HepG2 (cell line): Measurements from ENCODE around the gene CDC23. TPM values are rescaled to one million over a fixed set of nuclear protein-coding genes. Genes with fewer than 3 reads are reported as not detected.

ENCODE experiments used
- ATAC-seq: fragments of 200-7000 bp; cut with Tn5 transposase; 3 replicates; pipeline ENCODE4 v1.9.1; 2020; ENCODE audit warnings: mild to moderate bottlenecking, moderate library complexity
- BruUV-seq: library from RNA; stranded (reverse); fragments of 400-500 nt; replicated peaks from 2 replicates; lab custom pipeline; 2021; lab: Mats Ljungman, UMichigan
- CTCF ChIA-PET: fragments of 300-600 bp; formaldehyde crosslinking; extraction: SDS; loops from one replicate; lab custom pipeline; 2021; ENCODE audit warnings: low total read pairs, inconsistent platforms, low intra/inter-chr PET ratio; lab: Yijun Ruan, JAX
- POLR2A ChIA-PET: fragments of 350-600 bp; sonication (Branson Sonifier 250); formaldehyde crosslinking; loops from one replicate; lab custom pipeline; 2020; ENCODE audit warnings: antibody characterized with exemption, inconsistent platforms; lab: Yijun Ruan, JAX
- DNase-seq: peaks from one replicate; pipeline ENCODE4 v3.0.0-alpha.2; 2015; ENCODE audit warnings: low spot score
- FAIRE-seq: peaks from 3 replicates; lab custom pipeline; 2011; peaks lifted over from hg19 to GRCh38; lab: Jason Lieb, UNC
- H2AFZ ChIP-seq: one replicate; pipeline ENCODE4 v1.6.1; 2011; ENCODE audit warnings: low read length, inconsistent platforms
- H3K27ac ChIP-seq: fragments of 300-600 bp; 3 replicates; pipeline ENCODE4 v1.8.0; 2011; ENCODE audit warnings: mixed run types, mild to moderate bottlenecking, mixed read lengths, low read length, inconsistent platforms; ENCODE audit not compliant: insufficient read depth; ENCODE audit errors: extremely low read length
- H3K27me3 ChIP-seq, 2 experiments: fragments of 200-600 bp in 1 of 2; 2 replicates in 1 of 2; 3 replicates in 1 of 2; pipeline versions ENCODE4 v1.6.0 to v1.8.0; 2011; ENCODE audit warnings: low read length in 2 of 2, mild to moderate bottlenecking in 2 of 2, moderate library complexity in 2 of 2, inconsistent platforms in 1 of 2; ENCODE audit not compliant: insufficient read depth in 2 of 2, control insufficient read depth in 1 of 2
- H3K36me3 ChIP-seq, 2 experiments: fragments of 200-600 bp in 1 of 2; replicated peaks in 1 of 2; 2 replicates in 1 of 2; 3 replicates in 1 of 2; pipeline versions ENCODE4 v1.5.1 to v1.8.0; 2011; ENCODE audit warnings: low read length in 2 of 2, inconsistent platforms in 1 of 2; ENCODE audit not compliant: insufficient read depth in 2 of 2, control insufficient read depth in 1 of 2
- H3K4me1 ChIP-seq: 2 replicates; pipeline ENCODE4 v1.5.1; 2012; ENCODE audit warnings: low read length, inconsistent platforms; ENCODE audit not compliant: insufficient read depth
- H3K4me2 ChIP-seq: 2 replicates; pipeline ENCODE4 v1.6.0; 2011; ENCODE audit warnings: low read depth, low read length, inconsistent platforms
- H3K4me3 ChIP-seq, 3 experiments: fragments of 200-600 bp in 1 of 3; sonication (generic), shearing (Covaris generic) in 1 of 3; replicated peaks in 1 of 3; 2 replicates each; pipeline ENCODE4 v1.5.1; 2011 to 2016; ENCODE audit warnings: low read length in 3 of 3, inconsistent platforms in 2 of 3, low read depth in 2 of 3, mild to moderate bottlenecking in 2 of 3, control low read depth in 1 of 3, mixed read lengths in 1 of 3; ENCODE audit not compliant: insufficient read depth in 1 of 3
- H3K79me2 ChIP-seq: one replicate; pipeline ENCODE4 v1.6.1; 2011; ENCODE audit warnings: low read length, inconsistent platforms; ENCODE audit not compliant: insufficient read depth
- H3K9ac ChIP-seq: 2 replicates; pipeline ENCODE4 v1.6.0; 2011; ENCODE audit warnings: mild to moderate bottlenecking, low read depth, low read length, inconsistent platforms; ENCODE audit not compliant: insufficient read depth
- H3K9me3 ChIP-seq: 2 replicates; pipeline ENCODE4 v1.5.1; 2012; ENCODE audit warnings: mild to moderate bottlenecking, low read length
- H4K20me1 ChIP-seq: 2 replicates; pipeline ENCODE4 v1.6.0; 2011; ENCODE audit warnings: inconsistent platforms, mild to moderate bottlenecking, low read length, moderate library complexity; ENCODE audit not compliant: insufficient read depth
- CTCF ChIP-seq: sonication (generic); formaldehyde crosslinking; IDR thresholded peaks from 2 replicates; pipeline ENCODE4 v1.5.0; 2020; ENCODE audit warnings: mild to moderate bottlenecking, missing genetic modification reagents, moderate library complexity
- FOXO4 ChIP-seq: sonication (generic); formaldehyde crosslinking; conservative IDR thresholded peaks from 2 replicates; pipeline ENCODE4 v1.8.1; 2023; ENCODE audit warnings: missing genetic modification reagents
- HOXA3 ChIP-seq: sonication (generic); formaldehyde crosslinking; IDR thresholded peaks from 2 replicates; pipeline ENCODE4 v1.5.0; 2020; ENCODE audit warnings: missing genetic modification reagents
- IKZF1 ChIP-seq: fragments of 450-650 bp; IDR thresholded peaks from 2 replicates; pipeline ENCODE4 v1.7.1; 2016
- MBD4 ChIP-seq: IDR thresholded peaks from 2 replicates; pipeline ENCODE4 v1.6.1; 2012; ENCODE audit warnings: low read length, inconsistent platforms, borderline replicate concordance
- NKX3-1 ChIP-seq: sonication (generic); formaldehyde crosslinking; IDR thresholded peaks from 2 replicates; pipeline ENCODE4 v1.5.0; 2020; ENCODE audit warnings: missing genetic modification reagents
- NR3C1 ChIP-seq: sonication (generic); formaldehyde crosslinking; IDR thresholded peaks from 2 replicates; pipeline ENCODE4 v1.4.0; 2020; ENCODE audit warnings: missing genetic modification reagents
- PHF5A ChIP-seq: IDR thresholded peaks from one replicate; pipeline ENCODE4 v1.6.1; 2018; ENCODE audit warnings: low read depth, missing genetic modification reagents; ENCODE audit not compliant: unreplicated experiment
- REPIN1 ChIP-seq: sonication (generic); formaldehyde crosslinking; IDR thresholded peaks from 2 replicates; pipeline ENCODE4 v1.8.0; 2022; ENCODE audit warnings: missing genetic modification reagents, low read depth, mild to moderate bottlenecking, borderline replicate concordance
- TOPORS ChIP-seq: sonication (generic); formaldehyde crosslinking; IDR thresholded peaks from 2 replicates; pipeline ENCODE4 v1.8.0; 2023; ENCODE audit warnings: mild to moderate bottlenecking, missing genetic modification reagents
- ZFP36L2 ChIP-seq: sonication (generic); formaldehyde crosslinking; IDR thresholded peaks from 2 replicates; pipeline ENCODE4 v1.4.0; 2020; ENCODE audit warnings: missing genetic modification reagents
- ZNF280B ChIP-seq: sonication (generic); formaldehyde crosslinking; IDR thresholded peaks from 2 replicates; pipeline ENCODE4 v1.5.0; 2020; ENCODE audit warnings: missing genetic modification reagents, mild to moderate bottlenecking, borderline replicate concordance
- ZNF326 ChIP-seq: sonication (generic); formaldehyde crosslinking; IDR thresholded peaks from 2 replicates; pipeline ENCODE4 v1.4.0; 2020; ENCODE audit warnings: missing genetic modification reagents, borderline replicate concordance
- ZNF33B ChIP-seq: sonication (generic); formaldehyde crosslinking; IDR thresholded peaks from 2 replicates; pipeline ENCODE4 v1.5.1; 2020; ENCODE audit warnings: mild to moderate bottlenecking, missing genetic modification reagents
- ZNF782 ChIP-seq: sonication (generic); formaldehyde crosslinking; IDR thresholded peaks from 2 replicates; pipeline ENCODE4 v1.4.0; 2020; ENCODE audit warnings: missing genetic modification reagents, mild to moderate bottlenecking, borderline replicate concordance
- WGBS: methylation state at CpG from one replicate; pipeline ENCODE4 v1.1.6; 2017; ENCODE audit warnings: low lambda C conversion rate; 5-methylcytosine and 5-hydroxymethylcytosine counted together
- in situ Hi-C: cut with HindIII; loops from 2 replicates; pipeline ENCODE4 v1.10.0; 2017; ENCODE audit warnings: low pct_unique_long_range_greater_than_20kb; ENCODE audit not compliant: extremely low pct_ligation_motif_present
- intact Hi-C: fragments of 100-400 bp; cut with micrococcal nuclease; formaldehyde crosslinking; loops from one replicate; pipeline ENCODE4 v1.10.0; 2022; ENCODE audit not compliant: unreplicated experiment
- polyA plus RNA-seq, 8 experiments: library from polyadenylated mRNA; depleted of rRNA in 3 of 8; stranded (reverse) in 7 of 8; unstranded in 1 of 8; fragments of >200 nt; fragmentation: Illumina TruSeq in 4 of 8; extraction: Trizol in 4 of 8; gene quantifications; 2 replicates each; pipeline versions ENCODE4 v1.2.1 to v1.2.3, GENCODE V29; 2011 to 2016; ENCODE audit warnings: low read depth in 4 of 8, missing spikeins in 1 of 8, mixed read lengths in 1 of 8; ENCODE audit not compliant: insufficient read depth in 1 of 8
- total RNA-seq, 5 experiments: library from RNA; depleted of rRNA; stranded (reverse); fragments of >200 nt; fragmentation: Illumina TruSeq; extraction: Trizol; gene quantifications; 2 replicates each; pipeline ENCODE4 v1.2.3, GENCODE V29; 2016; ENCODE audit warnings: low read depth in 1 of 5

CDC23 gene
- total and polyA plus RNA-seq, 2 of the 13 experiments (the other 11 are each of a cell fraction or from before 2014, with no cell fraction given), result 38.3 to 47.7 TPM

- DNase-seq (no peak), FAIRE-seq (no peak), ATAC-seq (no peak)
- ChIA-PET POLR2A (no interaction called here), CTCF (no interaction called here)
- H4K20me1 ChIP-seq, result no peaks in the 10 kb centered on the region
- intact Hi-C loops, result no loop called here
- H3K36me3 ChIP-seq, result no peaks in the 10 kb centered on the region
- no peak overlapping the region for H2AFZ ChIP-seq
- H3K4me3 ChIP-seq, result no peak overlapping the region
- no peak overlapping the region for H3K9ac ChIP-seq
- BruUV-seq, result no TSS peak
- H3K9me3 ChIP-seq, result no peaks in the 10 kb centered on the region
- peaks cover under 1 to 3% of the 10 kb centered on the region in 2 experiments; a peak in 3 of 5 replicates for H3K27me3 ChIP-seq
- no peak overlapping the region for H3K4me2 ChIP-seq
- H3K27ac ChIP-seq, result no peak overlapping the region
- H3K4me1 ChIP-seq, result no peaks in the 10 kb centered on the region
- no peak for TF ChIP-seq FOXO4 (CRISPR knock-in tag)
- no peak for TF ChIP-seq NKX3-1 (CRISPR knock-in tag)
- no peak for TF ChIP-seq ZNF326
- no peak for TF ChIP-seq CTCF (CRISPR knock-in tag)
- TF ChIP-seq ZNF280B (CRISPR knock-in tag), result no peak
- no peak for TF ChIP-seq ZNF782 (CRISPR knock-in tag)
- no peak for TF ChIP-seq ZNF33B
- TF ChIP-seq NR3C1, result no peak
- no peak for TF ChIP-seq HOXA3
- TF ChIP-seq TOPORS (CRISPR knock-in tag), result no peak
- no peak for TF ChIP-seq PHF5A (CRISPR knock-in tag)
- TF ChIP-seq REPIN1 (CRISPR knock-in tag), result no peak
- TF ChIP-seq IKZF1, result no peak
- no peak for TF ChIP-seq MBD4
- no peak for TF ChIP-seq ZFP36L2 (CRISPR knock-in tag)
- TF ChIP-seq, all 625 proteins: peak for 0
- WGBS, result 32% methylated on average over 4 of the region's 4 CpGs
- no peaks in the 10 kb centered on the region for H3K79me2 ChIP-seq
- in situ Hi-C loops, result no loop called here
These were observed 45.7 kb upstream of the CDC23 start for GRCh38 chr5:138258704-138259292.
